ENCODE results near the gene TMEM109.

DNA sequence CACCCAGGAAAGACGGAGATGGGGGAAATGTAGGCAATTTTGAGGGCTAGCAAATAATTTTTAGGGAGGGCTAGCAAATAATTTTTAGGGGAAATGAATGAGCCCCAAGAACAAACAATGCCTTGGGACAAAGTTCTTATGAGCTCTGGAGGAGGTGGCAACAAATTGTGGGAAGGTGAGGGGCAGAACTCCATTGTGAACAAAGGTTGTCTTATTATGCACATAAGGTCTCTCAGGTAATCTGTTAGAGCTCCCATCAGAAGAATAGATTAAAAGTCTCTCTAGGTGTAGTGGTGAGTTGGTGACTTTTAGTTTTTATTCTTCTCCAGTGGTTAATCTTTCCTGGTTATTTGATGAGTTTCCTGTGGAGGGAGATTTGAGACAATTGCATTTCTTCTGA is 5.2 kb upstream of the TMEM109 start:
- TF ChIP-seq, protein P1, sequence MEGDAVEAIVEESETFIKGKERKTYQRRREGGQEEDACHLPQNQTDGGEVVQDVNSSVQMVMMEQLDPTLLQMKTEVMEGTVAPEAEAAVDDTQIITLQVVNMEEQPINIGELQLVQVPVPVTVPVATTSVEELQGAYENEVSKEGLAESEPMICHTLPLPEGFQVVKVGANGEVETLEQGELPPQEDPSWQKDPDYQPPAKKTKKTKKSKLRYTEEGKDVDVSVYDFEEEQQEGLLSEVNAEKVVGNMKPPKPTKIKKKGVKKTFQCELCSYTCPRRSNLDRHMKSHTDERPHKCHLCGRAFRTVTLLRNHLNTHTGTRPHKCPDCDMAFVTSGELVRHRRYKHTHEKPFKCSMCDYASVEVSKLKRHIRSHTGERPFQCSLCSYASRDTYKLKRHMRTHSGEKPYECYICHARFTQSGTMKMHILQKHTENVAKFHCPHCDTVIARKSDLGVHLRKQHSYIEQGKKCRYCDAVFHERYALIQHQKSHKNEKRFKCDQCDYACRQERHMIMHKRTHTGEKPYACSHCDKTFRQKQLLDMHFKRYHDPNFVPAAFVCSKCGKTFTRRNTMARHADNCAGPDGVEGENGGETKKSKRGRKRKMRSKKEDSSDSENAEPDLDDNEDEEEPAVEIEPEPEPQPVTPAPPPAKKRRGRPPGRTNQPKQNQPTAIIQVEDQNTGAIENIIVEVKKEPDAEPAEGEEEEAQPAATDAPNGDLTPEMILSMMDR (IDR thresholded peaks at IDR 0.05) = no peak
- TF ChIP-seq EP300 (IDR thresholded peaks at IDR 0.05) (no peak), POLR2A (IDR thresholded peaks at IDR 0.05; ENCODE audit: low read length) (no peak), JUN (IDR thresholded peaks at IDR 0.05) (no peak), CBX8 (IDR thresholded peaks at IDR 0.05) (no peak)
